ENCODE measurements around the gene DDX17. TPM values are rescaled to one million over a fixed set of nuclear protein-coding genes. Genes with fewer than 3 reads are reported as not detected.

The DDX17 gene
- total and polyA plus RNA-seq, 2 of the 8 experiments (the other 6 are each of a cell fraction or from before 2014, with no cell fraction given) = 437 to 441 TPM

GRCh38 chr22:38437416-38437815, 68.7 kb downstream of the DDX17 start:
- H4K5ac ChIP-seq (ENCODE audit: insufficient read length, low read depth, low read length) = no peak overlapping the region
- H2BK5ac ChIP-seq (ENCODE audit: low read depth, low read length) = no peak overlapping the region
- no peaks in the 10 kb centered on the region for H3K27me3 ChIP-seq (replicated peaks in 1 of 4; ENCODE audit: control insufficient read depth in 3 of 4, extremely low read depth in 1 of 4, insufficient read depth in 3 of 4, low read length in 3 of 4)
- no peak overlapping the region for H2BK120ac ChIP-seq (replicated peaks; ENCODE audit: low read depth, low read length)
- POLR2A ChIA-PET (ENCODE audit: partially characterized antibody) = interaction anchor here (0.7 to 3.8 kb wide), 6 partner anchors 8 to 217 kb away, joined by 3 to 17 read pairs (median 4); no protein-coding TSS in a partner anchor
- DNase-seq (ENCODE audit: low read depth in 1 of 2, low spot score in 2 of 2) (no peak), FAIRE-seq (no peak)
- no peaks in the 10 kb centered on the region for H4K20me1 ChIP-seq (replicated peaks in 1 of 2; ENCODE audit: control insufficient read depth in 1 of 2, insufficient read depth in 2 of 2, low read length in 2 of 2)
- no peaks in the 10 kb centered on the region for H3K79me2 ChIP-seq (ENCODE audit: control insufficient read depth in 1 of 2, insufficient read depth in 2 of 2, low read length in 2 of 2)
- no peaks in the 10 kb centered on the region for H3K9me3 ChIP-seq (ENCODE audit: insufficient read depth in 2 of 2, low read depth in 1 of 2, low read length in 1 of 2)
- no peak overlapping the region for H3K27ac ChIP-seq (ENCODE audit: low read depth, low read length)
- no peak overlapping the region for H3K4me2 ChIP-seq (ENCODE audit: insufficient read depth in 1 of 2, low read depth in 2 of 2, low read length in 2 of 2)
- H2BK12ac ChIP-seq (ENCODE audit: low read depth, low read length) = no peak overlapping the region
- H3K4me3 ChIP-seq (ENCODE audit: extremely low read depth in 1 of 4, insufficient read depth in 2 of 4, low read depth in 3 of 4, low read length in 4 of 4) = no peak overlapping the region
- H2AK5ac ChIP-seq (ENCODE audit: low read depth, low read length) = no peak overlapping the region
- no peak overlapping the region for H3K14ac ChIP-seq (ENCODE audit: insufficient read length)
- no peak overlapping the region for H4K8ac ChIP-seq (ENCODE audit: extremely low read depth, insufficient read depth, low read length)
- H3K4ac ChIP-seq (replicated peaks; ENCODE audit: insufficient read length, low read depth, low read length) = no peak overlapping the region
- H3K18ac ChIP-seq (ENCODE audit: extremely low read depth, low read length) = no peak overlapping the region
- WGBS, 2 experiments (ENCODE audit: extremely low coverage in 1 of 2, insufficient coverage in 1 of 2, insufficient read length in 1 of 2, insufficient replicate concordance in 2 of 2, low coverage in 1 of 2, low lambda C conversion rate in 2 of 2, missing lambda C conversion rate in 1 of 2) = 92% methylated on average over 9 of the region's 9 CpGs; no CpG with 5 or more reads in 1 of the 2 experiments
- no peaks in the 10 kb centered on the region for H3K36me3 ChIP-seq (ENCODE audit: control insufficient read depth in 2 of 4, insufficient read depth in 4 of 4, low read length in 3 of 4)
- H3K9ac ChIP-seq (replicated peaks in 1 of 4; ENCODE audit: extremely low read depth in 1 of 4, low read depth in 3 of 4, low read length in 3 of 4) = no peak overlapping the region
- no peak overlapping the region for H3K56ac ChIP-seq (replicated peaks; ENCODE audit: insufficient read length, low read depth, low read length)
- CTCF ChIA-PET (ENCODE audit: partially characterized antibody) = interaction anchor here (0.6 to 7.9 kb wide), 7 partner anchors 11 to 189 kb away, joined by 3 to 78 read pairs (median 4); no protein-coding TSS in a partner anchor
- H3K4me1 ChIP-seq (replicated peaks in 1 of 4; ENCODE audit: control insufficient read depth in 3 of 4, insufficient read depth in 4 of 4, low read length in 3 of 4) = peaks cover 0 to 2% (median 0%) of the 10 kb centered on the region in 4 experiments; a peak in 2 of 7 replicates
- no peak overlapping the region for H2BK15ac ChIP-seq (ENCODE audit: low read length)
- H2BK20ac ChIP-seq (ENCODE audit: low read length) = no peak overlapping the region
- H3K79me1 ChIP-seq (ENCODE audit: low read depth, low read length) = no peaks in the 10 kb centered on the region; the same call in 1 of the 2 replicates
- H3K23ac ChIP-seq (ENCODE audit: insufficient read length) = no peak overlapping the region
- H4K91ac ChIP-seq (replicated peaks; ENCODE audit: insufficient read length, low read length) = no peak overlapping the region
- no peak overlapping the region for H2AFZ ChIP-seq (ENCODE audit: low read length)
- H3K23me2 ChIP-seq (ENCODE audit: low read depth, low read length) = no peaks in the 10 kb centered on the region
- TF ChIP-seq TBP (IDR thresholded peaks at IDR 0.05; ENCODE audit: low read depth, low read length) (no peak), CBX5 (IDR thresholded peaks at IDR 0.05; ENCODE audit: low read depth, low read length) (no peak), POU5F1 (IDR thresholded peaks at IDR 0.05; ENCODE audit: low read depth, low read length) (no peak), MAX (IDR thresholded peaks at IDR 0.05) (no peak), CTCF (IDR thresholded peaks at IDR 0.05; ENCODE audit: control extremely low read depth in 1 of 3, insufficient read depth in 1 of 3, low read depth in 1 of 3, low read length in 3 of 3) (no peak), SIN3A (conservative IDR thresholded peaks at IDR 0.05 in 1 of 2, IDR thresholded peaks at IDR 0.05 in 1 of 2; ENCODE audit: low read depth in 1 of 2, low read length in 2 of 2) (no peak), HDAC2 (IDR thresholded peaks at IDR 0.05; ENCODE audit: borderline replicate concordance in 1 of 2, low read depth in 2 of 2, low read length in 2 of 2) (no peak), YY1 (IDR thresholded peaks at IDR 0.05; ENCODE audit: low read depth, low read length) (no peak), RFX5 (IDR thresholded peaks at IDR 0.05; ENCODE audit: borderline replicate concordance, low read depth, low read length) (no peak), CHD1 (IDR thresholded peaks at IDR 0.05; ENCODE audit: low read depth, low read length) (no peak)
